ENCODE results near the gene REXO4. TPM values are rescaled to one million over a fixed set of nuclear protein-coding genes. Genes with fewer than 3 reads are reported as not detected.

REXO4 gene
- polyA plus RNA-seq, 1 of the 3 experiments (the other 2 are of a cell fraction), result 37.3 TPM

GRCh38 chr9:133356391-133357091, 61.3 kb downstream of the REXO4 start, which contains the start of the genes SURF1 and SURF2:
Gene SURF1, minus strand, starts transcription at chr9:133356487. Its CDS starts 34 bp downstream, at chr9:133356453.
Gene SURF2, plus strand, starts transcription at chr9:133356550. Its CDS starts 43 bp downstream, at chr9:133356593.
- Histone ChIP-seq H4K20me1 (ENCODE audit: insufficient read depth) (peaks cover 15% of the 10 kb centered on the region), H3K4me3 (ENCODE audit: low read depth in 2 of 2, low read length in 1 of 2) (peak within 1 kb of the TSS; percentile 86 to 90), H3K36me3 (replicated peaks in 1 of 2; ENCODE audit: control insufficient read depth in 1 of 2, insufficient read depth in 2 of 2, low read length in 1 of 2) (peaks cover 8 to 57% of the 10 kb centered on the region in 2 experiments), H3K9me3 (no peaks in the 10 kb centered on the region), H3K27me3 (ENCODE audit: insufficient read depth) (no peaks in the 10 kb centered on the region), H3K4me2 (peak within 1 kb of the TSS; percentile 97), H3K9me2 (no peaks in the 10 kb centered on the region), H3K27ac (ENCODE audit: low read depth in 2 of 2, low read length in 1 of 2) (peak within 1 kb of the TSS; percentile 34 to 68; a peak in 3 of 4 replicates), H3K9ac (peak within 1 kb of the TSS; percentile 79), H2AFZ (ENCODE audit: low read depth) (no peak within 1 kb of the TSS), H3K79me2 (ENCODE audit: insufficient read depth) (peaks cover 45% of the 10 kb centered on the region), H3F3A (replicated peaks; ENCODE audit: insufficient read depth) (peaks cover 27% of the 10 kb centered on the region), H3K4me1 (ENCODE audit: control insufficient read depth in 1 of 2, insufficient read depth in 2 of 2, low read depth in 1 of 2, low read length in 1 of 2) (peaks cover 13 to 33% of the 10 kb centered on the region in 2 experiments; a peak in 2 of 4 replicates)
- DNase-seq, result peak; percentile 97
- ChIA-PET CTCF (interaction anchor here (0.9 to 1.9 kb wide), 8 partner anchors 9 to 176 kb away, joined by 3 to 7 read pairs (median 4); partner anchors contain the start of genes MED22, RPL7A and SLC2A6), POLR2A (interaction anchor here (1.1 to 2.5 kb wide), 4 partner anchors 8 to 19 kb away, joined by 3 to 11 read pairs (median 3); partner anchors contain the start of genes MED22 and RPL7A)
- WGBS (ENCODE audit: low lambda C conversion rate), result 1% methylated on average over 22 of the region's 78 CpGs
- TF ChIP-seq YY1 (IDR thresholded peaks at IDR 0.05; ENCODE audit: low read depth), result peak; percentile 86
- no peak for TF ChIP-seq TEAD4 (IDR thresholded peaks at IDR 0.05; ENCODE audit: borderline replicate concordance, insufficient read depth)
- no peak for TF ChIP-seq CTCF (IDR thresholded peaks at IDR 0.05)
- TF ChIP-seq GABPA (IDR thresholded peaks at IDR 0.05; ENCODE audit: low read depth), result peak; percentile 84
- TF ChIP-seq POLR2AphosphoS5 (IDR thresholded peaks at IDR 0.05; ENCODE audit: low read depth, low read length), result peak; percentile 83
- TF ChIP-seq, protein P1, sequence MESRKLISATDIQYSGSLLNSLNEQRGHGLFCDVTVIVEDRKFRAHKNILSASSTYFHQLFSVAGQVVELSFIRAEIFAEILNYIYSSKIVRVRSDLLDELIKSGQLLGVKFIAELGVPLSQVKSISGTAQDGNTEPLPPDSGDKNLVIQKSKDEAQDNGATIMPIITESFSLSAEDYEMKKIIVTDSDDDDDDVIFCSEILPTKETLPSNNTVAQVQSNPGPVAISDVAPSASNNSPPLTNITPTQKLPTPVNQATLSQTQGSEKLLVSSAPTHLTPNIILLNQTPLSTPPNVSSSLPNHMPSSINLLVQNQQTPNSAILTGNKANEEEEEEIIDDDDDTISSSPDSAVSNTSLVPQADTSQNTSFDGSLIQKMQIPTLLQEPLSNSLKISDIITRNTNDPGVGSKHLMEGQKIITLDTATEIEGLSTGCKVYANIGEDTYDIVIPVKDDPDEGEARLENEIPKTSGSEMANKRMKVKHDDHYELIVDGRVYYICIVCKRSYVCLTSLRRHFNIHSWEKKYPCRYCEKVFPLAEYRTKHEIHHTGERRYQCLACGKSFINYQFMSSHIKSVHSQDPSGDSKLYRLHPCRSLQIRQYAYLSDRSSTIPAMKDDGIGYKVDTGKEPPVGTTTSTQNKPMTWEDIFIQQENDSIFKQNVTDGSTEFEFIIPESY (IDR thresholded peaks at IDR 0.05; ENCODE audit: borderline replicate concordance, low read depth), result no peak
- TF ChIP-seq, protein P2, sequence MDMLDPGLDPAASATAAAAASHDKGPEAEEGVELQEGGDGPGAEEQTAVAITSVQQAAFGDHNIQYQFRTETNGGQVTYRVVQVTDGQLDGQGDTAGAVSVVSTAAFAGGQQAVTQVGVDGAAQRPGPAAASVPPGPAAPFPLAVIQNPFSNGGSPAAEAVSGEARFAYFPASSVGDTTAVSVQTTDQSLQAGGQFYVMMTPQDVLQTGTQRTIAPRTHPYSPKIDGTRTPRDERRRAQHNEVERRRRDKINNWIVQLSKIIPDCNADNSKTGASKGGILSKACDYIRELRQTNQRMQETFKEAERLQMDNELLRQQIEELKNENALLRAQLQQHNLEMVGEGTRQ (IDR thresholded peaks at IDR 0.05; ENCODE audit: borderline replicate concordance, low read depth, low read length), result no peak
- TF ChIP-seq RFX5 (IDR thresholded peaks at IDR 0.05; ENCODE audit: low read length), result no peak
- no peak for TF ChIP-seq NFIC (IDR thresholded peaks at IDR 0.05; ENCODE audit: borderline replicate concordance)
- TF ChIP-seq, protein P3, sequence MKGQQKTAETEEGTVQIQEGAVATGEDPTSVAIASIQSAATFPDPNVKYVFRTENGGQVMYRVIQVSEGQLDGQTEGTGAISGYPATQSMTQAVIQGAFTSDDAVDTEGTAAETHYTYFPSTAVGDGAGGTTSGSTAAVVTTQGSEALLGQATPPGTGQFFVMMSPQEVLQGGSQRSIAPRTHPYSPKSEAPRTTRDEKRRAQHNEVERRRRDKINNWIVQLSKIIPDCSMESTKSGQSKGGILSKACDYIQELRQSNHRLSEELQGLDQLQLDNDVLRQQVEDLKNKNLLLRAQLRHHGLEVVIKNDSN (IDR thresholded peaks at IDR 0.05; ENCODE audit: borderline replicate concordance, low read depth), result peak; percentile 34; the same call in 1 of the 2 replicates
- TF ChIP-seq RXRA (IDR thresholded peaks at IDR 0.05; ENCODE audit: borderline replicate concordance, low read depth), result no peak
- TF ChIP-seq, protein P4, sequence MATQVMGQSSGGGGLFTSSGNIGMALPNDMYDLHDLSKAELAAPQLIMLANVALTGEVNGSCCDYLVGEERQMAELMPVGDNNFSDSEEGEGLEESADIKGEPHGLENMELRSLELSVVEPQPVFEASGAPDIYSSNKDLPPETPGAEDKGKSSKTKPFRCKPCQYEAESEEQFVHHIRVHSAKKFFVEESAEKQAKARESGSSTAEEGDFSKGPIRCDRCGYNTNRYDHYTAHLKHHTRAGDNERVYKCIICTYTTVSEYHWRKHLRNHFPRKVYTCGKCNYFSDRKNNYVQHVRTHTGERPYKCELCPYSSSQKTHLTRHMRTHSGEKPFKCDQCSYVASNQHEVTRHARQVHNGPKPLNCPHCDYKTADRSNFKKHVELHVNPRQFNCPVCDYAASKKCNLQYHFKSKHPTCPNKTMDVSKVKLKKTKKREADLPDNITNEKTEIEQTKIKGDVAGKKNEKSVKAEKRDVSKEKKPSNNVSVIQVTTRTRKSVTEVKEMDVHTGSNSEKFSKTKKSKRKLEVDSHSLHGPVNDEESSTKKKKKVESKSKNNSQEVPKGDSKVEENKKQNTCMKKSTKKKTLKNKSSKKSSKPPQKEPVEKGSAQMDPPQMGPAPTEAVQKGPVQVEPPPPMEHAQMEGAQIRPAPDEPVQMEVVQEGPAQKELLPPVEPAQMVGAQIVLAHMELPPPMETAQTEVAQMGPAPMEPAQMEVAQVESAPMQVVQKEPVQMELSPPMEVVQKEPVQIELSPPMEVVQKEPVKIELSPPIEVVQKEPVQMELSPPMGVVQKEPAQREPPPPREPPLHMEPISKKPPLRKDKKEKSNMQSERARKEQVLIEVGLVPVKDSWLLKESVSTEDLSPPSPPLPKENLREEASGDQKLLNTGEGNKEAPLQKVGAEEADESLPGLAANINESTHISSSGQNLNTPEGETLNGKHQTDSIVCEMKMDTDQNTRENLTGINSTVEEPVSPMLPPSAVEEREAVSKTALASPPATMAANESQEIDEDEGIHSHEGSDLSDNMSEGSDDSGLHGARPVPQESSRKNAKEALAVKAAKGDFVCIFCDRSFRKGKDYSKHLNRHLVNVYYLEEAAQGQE (IDR thresholded peaks at IDR 0.05; ENCODE audit: low read depth, low read length), result no peak
- TF ChIP-seq EZH2phosphoT487 (IDR thresholded peaks at IDR 0.05; ENCODE audit: borderline replicate concordance, low read depth), result no peak
- no peak for TF ChIP-seq RAD21 (IDR thresholded peaks at IDR 0.05; ENCODE audit: low read length)
- TF ChIP-seq NRF1 (IDR thresholded peaks at IDR 0.05; ENCODE audit: low read depth, low read length), result no peak
- no peak for TF ChIP-seq GATA2 (CRISPR knock-in tag; IDR thresholded peaks at IDR 0.05)
- no peak for TF ChIP-seq FOSL2 (IDR thresholded peaks at IDR 0.05; ENCODE audit: borderline replicate concordance, low read depth)
- TF ChIP-seq JUND (IDR thresholded peaks at IDR 0.05), result no peak
- no peak for TF ChIP-seq RCOR1 (IDR thresholded peaks at IDR 0.05; ENCODE audit: low read length)
- no peak for TF ChIP-seq TCF12 (IDR thresholded peaks at IDR 0.05)
- TF ChIP-seq TAF1 (IDR thresholded peaks at IDR 0.05; ENCODE audit: borderline replicate concordance, low read depth, low read length), result peak; percentile 91
- TF ChIP-seq IRF3 (IDR thresholded peaks at IDR 0.05; ENCODE audit: low read depth, low read length), result no peak
